Bronchial smooth muscle cell (primary cell): ENCODE measurements around the gene RBM3. TPM values are rescaled to one million over a fixed set of nuclear protein-coding genes. Genes with fewer than 3 reads are reported as not detected.

ENCODE experiments used
- total RNA-seq: library from RNA; depleted of rRNA; stranded (reverse); fragments of >200 nt; gene quantifications from 2 replicates; pipeline ENCODE4 v1.2.1, GENCODE V29; 2014

RBM3 gene
- 63.7 and 238 TPM in 2 replicates for total RNA-seq

GRCh38 chrX:48574270-48575266 lies at the start of gene RBM3:
TSS of gene RBM3 (plus strand) at chrX:48574484. CDS start at chrX:48575181, 697 bp downstream.

GRCh38 chrX:48539345-48540027 lies 34.8 kb upstream of the RBM3 start, which contains the start of gene TBC1D25:
TSS of gene TBC1D25 (plus strand) at chrX:48539714. CDS start at chrX:48539798, 84 bp downstream.

GRCh38 chrX:48597353-48598264 lies 23.3 kb downstream of the RBM3 start, which contains the start of gene WDR13:
TSS of gene WDR13 (plus strand) at chrX:48597492. CDS start at chrX:48597997, 505 bp downstream.

Other genes starting within 250 kb of the RBM3 start
- gene SSX3, start 217.8 kb upstream of the RBM3 start, total RNA-seq, result not detected in 2 replicates
- gene SSX4, start 190.9 kb upstream of the RBM3 start, total RNA-seq, result not detected in 2 replicates
- not detected in 2 replicates for gene SSX4B, start 162.5 kb upstream of the RBM3 start, total RNA-seq
- 40.0 and 44.6 TPM in 2 replicates for gene SLC38A5, start 104.2 kb upstream of the RBM3 start, total RNA-seq
- 24.0 and 27.0 TPM in 2 replicates for gene FTSJ1, start 98.3 kb upstream of the RBM3 start, total RNA-seq
- gene PORCN, start 65.5 kb upstream of the RBM3 start, total RNA-seq, result 7.3 and 10.1 TPM in 2 replicates
- gene EBP, start 52.7 kb upstream of the RBM3 start, total RNA-seq, result 26.8 and 52.2 TPM in 2 replicates
- gene TBC1D25, start 34.8 kb upstream of the RBM3 start, total RNA-seq, result 4.4 and 5.7 TPM in 2 replicates
- 139 and 289 TPM in 2 replicates for gene WDR13, start 23.0 kb downstream of the RBM3 start, total RNA-seq
- gene WAS, start 109.3 kb downstream of the RBM3 start, total RNA-seq, result 0.26 and 0.32 TPM in 2 replicates
- 0.86 and 1.7 TPM in 2 replicates for gene SUV39H1, start 122.2 kb downstream of the RBM3 start, total RNA-seq
- gene GLOD5, start 187.3 kb downstream of the RBM3 start, total RNA-seq, result not detected in 2 replicates
- gene GATA1, start 212.1 kb downstream of the RBM3 start, total RNA-seq, result not detected in 2 replicates
- 17.7 and 26.3 TPM in 2 replicates for gene HDAC6, start 227.6 kb downstream of the RBM3 start, total RNA-seq